ENCODE results near the gene AKT3.
"Not testable (repeated sequence)": the region's sequence is repeated elsewhere in the genome, so short reads cannot be mapped to it uniquely, and the experiment has no call there.

Gene AKT3

DNA sequence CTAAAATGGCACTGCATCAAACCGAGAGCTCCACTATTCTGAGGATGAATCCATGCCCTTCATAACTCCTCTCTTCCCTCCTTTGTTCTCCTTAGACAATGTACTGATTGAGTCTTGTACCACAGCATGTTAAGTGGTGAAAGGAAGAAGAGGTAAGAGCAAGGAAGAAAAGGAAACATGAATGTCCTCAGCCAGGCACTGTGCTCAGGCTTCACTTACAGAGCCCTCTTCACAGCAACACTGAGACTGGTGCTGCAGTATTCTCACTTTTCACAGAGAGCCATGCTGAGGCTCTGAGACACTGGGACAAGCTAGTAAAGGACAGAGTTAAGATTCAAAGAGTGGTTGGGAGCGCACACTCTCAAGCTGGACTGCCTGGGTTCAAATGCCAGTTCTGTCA lies 143.5 kb downstream of the AKT3 start:
- peak in 1 of 58 donors; percentile 1 for DNase-seq

DNA sequence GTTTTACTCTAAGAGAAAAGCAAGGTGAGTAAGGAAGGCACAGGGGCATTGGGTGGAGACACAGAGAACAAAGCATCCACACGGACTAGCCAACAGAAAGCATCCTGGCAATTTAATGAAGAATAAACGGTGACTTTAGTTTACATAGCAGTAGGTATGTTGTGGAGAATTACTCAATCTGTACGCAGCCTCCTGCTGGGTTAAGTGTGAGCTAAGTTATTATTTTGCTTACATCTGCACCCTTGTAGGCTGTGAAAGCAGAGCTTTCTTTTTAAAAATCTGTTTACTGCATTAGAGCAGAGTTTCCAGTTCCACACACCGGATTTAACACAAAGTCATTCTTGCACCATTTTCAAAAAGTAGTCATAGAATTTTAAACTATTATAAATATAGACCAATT lies 144.5 kb downstream of the AKT3 start:
- DNase-seq, result no peak

DNA sequence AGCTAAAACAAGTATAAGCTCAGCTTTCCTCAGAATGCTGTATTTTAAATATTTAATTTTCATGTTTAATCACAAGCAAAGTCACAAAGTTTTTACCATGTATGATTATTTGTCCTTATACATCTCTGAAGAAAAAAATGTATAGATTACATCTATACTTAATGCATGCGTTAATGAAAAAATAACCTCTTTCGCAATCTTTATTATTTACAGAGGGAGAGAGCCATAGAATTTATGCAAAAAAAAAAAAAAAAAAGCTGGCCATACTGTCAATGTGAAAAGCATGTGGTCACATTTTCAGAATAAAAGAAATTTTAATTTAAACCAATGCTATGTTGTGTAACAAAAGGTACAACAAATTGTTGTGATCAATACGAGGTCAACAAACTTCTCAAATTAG lies 148.2 kb downstream of the AKT3 start:
- no peak for DNase-seq

DNA sequence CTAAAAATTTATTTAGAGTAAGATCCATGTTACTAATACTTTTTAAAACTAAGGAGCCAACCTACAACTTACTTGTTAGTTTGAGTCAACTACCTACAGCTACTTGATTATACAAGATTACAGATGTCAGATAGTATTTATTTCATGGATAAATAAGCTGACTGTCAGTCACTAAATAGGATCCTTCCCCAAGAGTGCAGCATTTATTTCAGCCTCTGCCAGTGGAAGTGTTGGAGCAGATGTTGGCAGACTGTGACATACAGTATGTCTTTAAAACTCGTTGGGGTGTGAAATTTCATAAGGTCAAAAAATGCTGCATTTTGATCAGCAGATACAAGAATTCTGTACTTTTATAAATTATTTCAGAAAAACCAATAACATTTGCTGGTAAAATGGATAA lies 156.2 kb downstream of the AKT3 start:
- DNase-seq, result no peak

DNA sequence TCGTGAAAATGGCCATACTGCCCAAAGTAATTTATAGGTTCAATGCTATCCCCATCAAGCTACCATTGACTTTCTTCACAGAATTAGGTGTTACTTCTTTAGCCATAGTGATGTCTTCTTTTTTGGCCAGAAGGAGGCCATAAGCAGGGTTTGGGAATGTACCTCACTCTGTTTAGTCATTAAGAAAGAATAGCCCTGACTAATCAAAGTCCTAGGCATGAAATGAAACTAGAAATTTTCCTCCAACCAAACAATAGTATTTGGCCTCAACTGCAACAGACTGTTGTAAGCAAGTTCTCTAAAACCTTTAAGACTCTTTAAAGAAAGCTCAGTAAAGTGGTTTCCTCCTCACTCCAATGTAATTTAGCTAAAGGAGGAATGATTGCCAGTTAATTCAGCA lies 163.9 kb downstream of the AKT3 start:
- DNase-seq, result no peak

DNA sequence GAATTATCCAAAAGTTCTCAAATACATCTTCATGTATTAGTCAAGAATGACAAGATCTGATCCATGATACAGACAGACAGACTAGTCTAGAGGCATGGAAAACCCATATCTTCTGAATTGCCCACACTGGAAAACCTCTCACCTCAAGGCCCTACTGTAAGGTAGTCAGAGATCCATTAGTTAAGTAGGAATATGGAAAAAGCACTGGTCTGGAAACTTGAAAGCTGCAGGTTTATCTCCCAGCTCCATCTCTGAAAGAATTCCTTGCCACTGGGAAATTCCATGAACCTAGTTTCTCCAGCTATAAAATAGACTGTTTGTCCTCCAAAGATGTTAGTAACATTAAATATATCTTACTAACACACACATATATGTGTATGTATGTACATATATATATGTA lies 169.2 kb downstream of the AKT3 start:
- DNase-seq, result no peak

DNA sequence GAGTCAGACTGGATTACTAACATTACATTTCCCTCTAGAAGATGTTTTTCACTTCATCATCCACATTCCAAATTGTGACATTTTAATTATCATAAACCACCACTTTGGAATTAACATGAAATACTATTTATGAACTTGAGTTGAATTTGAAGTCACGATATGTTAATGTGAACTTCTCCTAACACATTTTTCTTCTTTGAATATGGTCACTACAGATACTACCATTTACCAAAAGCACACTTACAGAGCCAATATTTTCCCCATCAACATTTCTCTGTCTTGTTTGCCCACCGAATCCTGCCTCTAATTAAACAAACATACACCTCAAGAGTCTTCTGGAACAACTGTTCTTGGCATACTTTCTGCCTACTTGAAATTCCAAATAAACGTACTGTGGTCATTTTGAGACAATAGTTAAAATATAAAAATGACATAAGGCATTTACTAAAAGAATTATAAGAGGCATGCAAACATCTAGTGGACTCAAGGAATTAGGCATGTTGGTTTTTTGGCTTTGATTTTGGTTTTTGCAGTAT lies 177.4 kb downstream of the AKT3 start:
- DNase-seq, result no peak

DNA sequence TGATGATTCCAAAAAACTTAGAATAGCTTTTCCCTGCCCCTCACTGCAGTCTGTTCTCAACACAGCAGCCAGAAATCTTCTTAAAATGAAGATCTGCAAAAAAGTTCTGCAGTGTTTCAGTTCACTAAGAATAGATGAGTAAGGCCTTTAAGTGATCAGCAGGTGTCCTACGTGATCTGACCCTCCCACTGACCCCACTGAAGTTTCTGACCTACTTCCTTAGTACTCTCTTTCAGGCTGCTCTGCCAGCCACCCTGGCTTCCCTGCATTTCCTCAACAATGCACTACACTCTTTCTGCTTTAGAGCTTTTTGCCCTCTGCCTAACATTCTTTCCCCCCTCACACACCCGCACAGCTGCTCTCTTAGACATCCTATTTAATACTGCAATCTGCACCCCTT lies 182.5 kb downstream of the AKT3 start:
- no peak for DNase-seq

DNA sequence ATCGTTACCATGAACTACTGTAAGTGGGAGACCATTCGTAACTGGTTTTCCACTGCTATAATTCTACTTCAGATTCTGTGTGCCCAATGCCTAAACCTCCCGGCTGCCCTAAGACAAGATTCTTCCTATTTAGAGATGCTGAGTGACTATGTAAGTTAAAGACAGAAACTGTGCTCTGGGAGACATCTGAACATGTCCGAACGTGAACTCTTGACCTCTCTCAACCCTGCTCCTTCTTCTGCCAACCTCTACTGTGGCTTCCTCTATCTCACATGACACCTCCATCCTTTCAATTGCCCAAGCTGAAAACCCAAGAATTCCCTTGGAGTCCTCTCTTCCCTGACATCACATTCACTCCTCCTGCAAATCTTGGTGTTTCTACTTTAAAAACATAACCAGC lies 182.9 kb downstream of the AKT3 start:
- DNase-seq, result no peak

DNA sequence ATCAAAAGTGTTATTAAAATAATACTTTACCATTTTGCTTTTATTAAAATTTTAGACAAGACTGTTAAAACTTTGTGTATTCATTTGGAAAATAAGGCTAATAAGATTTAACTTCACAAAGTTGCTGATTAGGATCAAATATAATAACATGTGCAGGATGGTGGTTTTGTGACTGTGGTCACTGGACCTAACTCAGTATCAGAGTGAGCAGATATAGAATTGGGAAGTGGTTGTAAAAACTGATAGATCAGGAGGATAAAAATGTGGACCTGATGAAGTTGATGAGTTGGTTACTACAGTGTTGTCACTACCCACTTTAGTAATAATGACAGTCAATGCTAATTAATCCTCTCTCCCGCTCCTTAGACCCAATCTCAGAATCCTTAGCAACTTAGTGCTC lies 186.4 kb downstream of the AKT3 start:
- DNase-seq, result no peak

DNA sequence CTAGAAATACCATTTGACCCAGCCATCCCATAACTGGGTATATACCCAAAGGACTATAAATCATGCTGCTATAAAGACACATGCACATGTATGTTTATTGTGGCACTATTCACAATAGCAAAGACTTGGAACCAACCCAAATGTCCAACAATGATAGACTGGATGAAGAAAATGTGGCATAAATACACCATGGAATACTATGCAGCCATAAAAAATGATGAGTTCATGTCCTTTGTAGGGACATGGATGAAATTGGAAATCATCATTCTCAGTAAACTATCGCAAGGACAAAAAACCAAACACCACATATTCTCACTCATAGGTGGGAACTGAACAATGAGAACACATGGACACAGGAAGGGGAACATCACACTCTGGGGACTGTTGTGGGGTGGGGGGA lies 187.9 kb downstream of the AKT3 start:
- DNase-seq, result not testable (repeated sequence)

DNA sequence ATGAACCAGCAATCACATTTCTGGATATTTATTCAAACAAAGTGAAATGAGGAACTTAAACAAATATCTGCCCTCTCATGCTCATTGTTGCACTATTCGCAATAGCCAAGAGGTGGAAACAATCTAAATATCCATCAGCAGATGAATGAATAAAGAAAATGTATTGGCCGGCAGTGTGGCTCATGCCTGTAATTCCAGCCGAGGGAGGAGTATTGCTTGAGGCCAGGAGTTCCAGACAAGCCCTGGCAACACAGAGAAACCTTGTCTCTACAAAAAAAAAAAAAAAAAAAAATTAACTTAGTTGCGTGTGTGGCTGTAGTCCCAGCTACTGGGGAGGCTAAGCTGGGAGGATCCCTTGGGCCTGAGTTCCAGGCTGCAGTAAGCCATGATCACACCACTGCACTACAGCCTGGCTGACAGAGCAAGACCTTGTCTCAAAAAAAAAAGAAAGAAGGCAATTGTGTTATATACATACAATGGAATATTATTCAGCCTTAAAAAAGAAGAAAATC lies 191.4 kb downstream of the AKT3 start:
- no peak for DNase-seq

DNA sequence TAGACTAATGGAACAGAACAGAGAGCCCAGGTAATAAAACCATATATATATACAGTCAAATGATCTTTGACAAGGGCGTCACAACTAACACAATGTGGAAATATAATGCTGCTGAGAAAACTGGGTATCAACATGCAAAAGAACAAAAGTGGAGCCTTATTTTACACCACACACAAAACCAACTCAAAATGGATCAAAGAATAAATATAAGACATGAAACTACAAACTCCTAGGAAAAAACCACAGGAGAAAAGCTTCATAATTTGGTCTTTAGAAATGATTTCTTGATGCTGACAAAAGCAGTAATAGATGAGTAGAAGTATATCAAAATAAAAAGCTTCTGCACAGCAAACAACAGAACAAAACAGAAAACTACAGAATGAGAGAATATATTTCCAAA lies 192.2 kb downstream of the AKT3 start:
- no peak for DNase-seq

DNA sequence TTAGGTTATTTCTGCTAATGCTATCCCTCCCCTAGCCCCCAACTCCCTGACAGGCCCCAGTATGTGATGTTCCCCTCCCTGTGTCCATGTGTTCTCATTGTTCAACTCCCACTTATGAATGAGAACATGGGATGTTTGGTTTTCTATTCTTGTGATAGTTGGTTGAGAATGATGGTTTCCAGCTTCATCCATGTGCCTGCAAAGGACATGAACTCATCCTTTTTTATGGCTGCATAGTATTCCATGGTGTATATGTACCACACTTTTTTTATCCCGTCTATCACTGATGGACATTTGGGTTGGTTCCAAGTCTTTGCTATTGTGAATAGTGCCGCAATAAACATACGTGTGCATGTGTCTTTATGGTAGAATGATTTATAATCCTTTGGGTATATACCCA lies 200.5 kb downstream of the AKT3 start:
- DNase-seq, result not testable (repeated sequence)

DNA sequence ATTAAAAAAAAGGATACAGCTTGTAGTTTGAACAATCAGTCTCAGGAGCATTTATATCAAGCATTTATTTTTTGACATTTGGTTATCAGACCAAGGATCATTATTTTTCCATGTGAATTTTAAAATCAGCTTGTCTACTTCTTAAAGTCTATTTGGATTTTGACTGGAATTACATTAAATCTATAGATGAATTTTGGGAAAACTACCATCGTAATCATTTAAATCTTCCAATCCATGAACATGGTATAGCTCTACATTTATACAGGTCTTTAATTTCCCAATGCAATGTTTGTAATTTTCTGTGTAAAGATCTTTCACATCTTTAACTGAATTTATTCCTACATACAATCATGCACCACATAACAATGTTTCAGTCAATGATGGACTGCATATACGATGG lies 203.2 kb downstream of the AKT3 start:
- DNase-seq, result no peak

DNA sequence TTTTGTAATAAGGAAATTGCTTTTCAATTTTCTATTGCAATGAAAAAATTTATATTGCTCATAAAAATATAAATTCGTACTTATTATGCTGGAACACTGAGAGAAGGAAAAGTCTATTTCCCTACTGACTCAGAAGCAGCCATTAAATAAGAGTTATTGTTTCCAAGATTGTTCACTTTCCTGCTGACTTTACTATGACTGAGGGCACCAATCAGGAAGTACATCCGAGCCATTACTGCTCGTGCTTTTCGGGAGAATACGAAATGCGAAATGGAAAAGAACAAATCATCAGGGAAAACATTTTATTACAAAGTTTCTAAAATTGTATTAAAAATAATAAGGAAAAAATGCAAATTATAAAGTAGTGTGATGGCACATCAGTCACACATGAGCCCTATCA lies 204.8 kb downstream of the AKT3 start:
- no peak for DNase-seq

DNA sequence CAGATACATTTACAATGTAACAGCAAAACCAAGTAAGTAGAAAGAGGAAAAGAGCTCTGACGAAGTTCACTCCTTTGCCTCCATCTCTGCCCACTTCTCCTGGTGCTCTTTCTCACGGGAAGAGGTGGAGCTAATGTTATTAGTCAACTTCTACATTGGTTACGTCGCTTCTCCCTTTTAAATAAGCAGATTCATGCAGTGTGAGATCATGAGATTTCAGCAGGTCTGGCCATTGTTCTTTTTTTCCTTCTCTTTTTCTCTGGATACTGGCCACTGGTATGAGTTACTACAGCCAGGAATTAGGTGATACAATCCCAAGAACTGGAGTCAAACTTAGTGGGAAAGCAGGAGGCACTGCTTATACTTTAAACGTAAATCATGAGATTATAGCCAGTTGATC lies 207.1 kb downstream of the AKT3 start:
- no peak for DNase-seq

DNA sequence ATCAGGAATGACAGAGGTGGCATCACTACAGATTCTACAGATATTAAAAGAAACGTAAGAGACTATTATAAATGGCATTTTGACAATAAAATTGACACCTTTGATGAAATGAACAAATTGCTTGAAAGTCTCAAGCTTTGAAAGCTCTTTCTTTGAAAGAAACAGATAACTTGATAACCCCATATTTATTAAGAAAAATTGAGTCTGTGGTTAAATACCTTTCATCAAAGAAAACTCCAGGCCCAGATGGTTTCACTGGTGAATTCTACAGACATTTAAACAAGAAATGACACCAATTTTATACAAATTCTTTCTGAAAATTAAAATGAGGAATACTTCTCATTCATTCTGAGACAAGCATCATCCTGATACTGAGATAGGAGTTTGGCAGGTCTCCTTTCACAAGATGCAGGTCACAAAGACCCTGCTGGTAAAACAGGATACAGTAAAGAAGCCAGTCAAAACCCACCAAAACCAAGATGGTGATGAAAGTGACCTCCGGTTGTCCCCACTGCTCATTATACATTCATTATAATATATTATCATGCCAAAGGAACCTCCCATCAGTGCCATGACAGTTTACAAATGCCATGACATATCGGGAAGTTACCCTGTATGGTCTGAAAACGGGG lies 210.9 kb downstream of the AKT3 start:
- DNase-seq, result no peak

DNA sequence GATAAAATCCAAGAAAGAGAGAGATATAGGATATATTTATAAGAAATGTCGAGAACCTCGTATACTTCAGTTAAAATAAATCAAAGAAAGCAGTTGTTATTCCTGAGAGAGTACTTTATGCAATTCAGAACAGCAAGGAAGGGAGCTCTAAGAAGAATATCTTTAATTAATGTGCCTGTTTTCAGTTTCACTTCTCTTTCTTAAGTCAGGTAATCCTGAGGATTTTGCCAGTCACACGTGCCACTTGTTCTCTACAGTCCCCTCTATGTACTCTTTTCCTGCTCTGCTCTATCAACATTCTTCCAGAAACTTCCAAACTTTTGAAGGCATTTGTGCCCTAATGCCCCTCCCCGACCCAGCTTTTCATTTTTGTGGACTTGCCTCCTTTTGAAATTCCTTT lies 211.9 kb downstream of the AKT3 start:
- DNase-seq, result no peak

DNA sequence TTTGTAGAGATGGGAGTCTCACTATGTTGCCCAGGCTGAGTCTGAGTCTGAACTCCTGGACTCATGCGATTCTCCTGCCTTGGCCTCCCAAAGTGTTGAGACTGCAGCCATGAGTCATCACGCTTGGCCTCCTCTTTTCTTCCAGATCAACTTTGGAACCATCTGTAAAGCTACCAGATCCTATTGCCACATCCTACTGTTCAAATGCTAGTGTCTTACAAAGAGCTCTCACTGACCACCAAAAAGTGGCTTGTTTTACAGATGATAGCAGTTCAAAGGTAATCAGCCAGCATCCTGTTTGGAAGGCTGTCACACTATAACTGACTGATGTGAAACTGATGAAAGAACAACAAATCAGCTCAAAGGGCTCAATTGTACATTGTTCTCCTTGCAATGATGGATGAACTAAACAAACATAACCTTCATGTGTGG lies 221.6 kb downstream of the AKT3 start:
- peak in 1 of 58 donors; percentile 2 for DNase-seq

DNA sequence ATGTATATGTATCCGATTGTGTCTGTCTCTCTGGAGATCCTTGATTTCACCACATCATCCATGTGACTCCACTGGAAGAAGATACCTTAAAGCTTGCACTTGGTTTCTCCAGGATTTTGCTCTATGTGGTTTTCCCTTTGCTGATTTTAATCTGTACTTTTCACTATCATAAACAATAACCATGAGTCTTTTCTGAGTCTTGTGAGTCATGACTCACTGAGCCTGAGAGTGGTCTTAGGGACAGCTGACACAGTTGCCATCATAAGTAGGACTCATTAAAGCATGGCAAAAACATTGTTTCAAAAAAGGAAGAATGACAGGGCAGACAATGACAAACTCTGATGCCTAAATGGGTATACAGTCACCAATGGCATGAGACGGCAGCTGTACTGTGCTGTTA lies 226.2 kb downstream of the AKT3 start:
- no peak for DNase-seq

DNA sequence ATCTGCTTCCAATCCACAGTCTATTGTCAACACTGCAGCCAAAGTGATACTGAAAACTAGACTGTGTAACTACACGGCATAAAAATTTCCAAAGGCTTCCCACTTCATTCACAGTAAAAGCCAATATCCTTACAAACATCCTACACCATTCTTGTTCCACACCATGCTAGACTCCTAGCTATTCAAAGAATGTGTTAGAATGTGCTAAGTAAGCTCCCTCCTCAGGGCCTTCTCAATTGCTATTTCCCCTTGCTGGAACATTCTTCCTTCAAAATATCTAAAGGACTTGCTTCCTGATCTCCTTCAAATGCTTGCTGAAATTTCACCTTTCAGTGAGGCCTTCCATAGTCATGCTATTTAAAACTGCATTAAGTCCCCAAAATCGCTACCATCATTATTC lies 228.1 kb downstream of the AKT3 start:
- no peak for DNase-seq

DNA sequence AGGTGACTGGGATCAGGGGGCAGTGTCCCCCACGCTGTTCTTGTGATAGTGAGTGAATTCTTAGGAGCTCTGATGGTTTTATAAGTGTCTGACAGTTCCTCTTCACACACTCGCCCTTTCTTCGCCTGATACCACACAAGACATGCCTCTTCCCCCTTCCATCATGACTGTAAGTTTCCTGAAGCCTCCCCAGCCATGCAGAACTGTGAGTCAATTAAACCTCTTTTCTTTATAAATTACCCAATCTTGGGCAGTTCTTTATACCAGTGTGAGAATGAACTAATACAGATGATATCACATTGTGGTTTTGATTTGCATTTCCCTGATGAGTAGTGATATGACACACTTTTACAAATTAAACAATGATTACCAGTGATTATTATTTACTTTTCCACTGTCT lies 229.9 kb downstream of the AKT3 start:
- no peak for DNase-seq

DNA sequence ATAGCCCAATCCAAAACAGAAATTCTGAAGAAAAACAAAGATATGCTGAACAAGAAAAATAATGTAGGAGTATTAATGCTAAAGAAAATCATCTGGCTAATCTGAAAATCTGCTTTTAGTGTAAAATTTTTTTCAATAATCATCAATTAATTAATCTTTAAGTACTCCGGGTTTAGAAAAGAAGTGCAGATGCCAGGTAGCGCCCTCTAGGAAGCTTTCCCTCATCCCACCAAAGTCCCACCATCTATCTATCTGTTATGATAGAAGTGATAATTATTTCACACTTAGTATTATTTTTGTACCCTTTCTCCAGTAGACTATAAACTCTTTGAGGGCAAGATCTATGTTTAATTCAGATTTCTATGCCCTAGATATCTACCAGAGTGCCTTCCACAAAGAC lies 240.3 kb downstream of the AKT3 start:
- DNase-seq, result no peak
